Mesothelial cell of epicardium (in vitro differentiated cells): ENCODE results near the gene EVI5L. TPM values are rescaled to one million over a fixed set of nuclear protein-coding genes. Genes with fewer than 3 reads are reported as not detected.

Experiments used
- DNase-seq, 2 experiments: peaks; one replicate each; pipeline ENCODE4 v3.0.0; 2021; ENCODE audit warnings: low spot score in 2 of 2; ENCODE audit not compliant: unreplicated experiment in 2 of 2
- H3K27ac Mint-ChIP-seq: 2 replicates; pipeline ENCODE4 v1.8.0; 2021; ENCODE audit warnings: mixed read lengths
- H3K27me3 Mint-ChIP-seq: 2 replicates; pipeline ENCODE4 v1.8.0; 2021; ENCODE audit warnings: low read depth, mixed read lengths
- H3K36me3 Mint-ChIP-seq: 2 replicates; pipeline ENCODE4 v1.8.0; 2021; ENCODE audit warnings: mixed read lengths
- H3K4me1 Mint-ChIP-seq: 2 replicates; pipeline ENCODE4 v1.8.0; 2021; ENCODE audit warnings: mixed read lengths
- H3K4me3 Mint-ChIP-seq: 2 replicates; pipeline ENCODE4 v1.8.0; 2021; ENCODE audit warnings: mild to moderate bottlenecking, moderate library complexity, mixed read lengths
- H3K9me3 Mint-ChIP-seq: 2 replicates; pipeline ENCODE4 v1.8.0; 2021; ENCODE audit warnings: mixed read lengths
- CTCF ChIP-seq: fragments of 200-600 bp; sonication (generic); IDR thresholded peaks from one replicate; pipeline ENCODE4 v1.5.0; 2021; ENCODE audit warnings: antibody characterized with exemption; ENCODE audit not compliant: unreplicated experiment
- total RNA-seq: library from RNA; stranded (reverse); gene quantifications from 3 replicates; pipeline ENCODE4 v1.2.1, GENCODE V29; 2021

The EVI5L gene
- total RNA-seq, 1 donor from 2014 or later = 21.7 TPM

DNA sequence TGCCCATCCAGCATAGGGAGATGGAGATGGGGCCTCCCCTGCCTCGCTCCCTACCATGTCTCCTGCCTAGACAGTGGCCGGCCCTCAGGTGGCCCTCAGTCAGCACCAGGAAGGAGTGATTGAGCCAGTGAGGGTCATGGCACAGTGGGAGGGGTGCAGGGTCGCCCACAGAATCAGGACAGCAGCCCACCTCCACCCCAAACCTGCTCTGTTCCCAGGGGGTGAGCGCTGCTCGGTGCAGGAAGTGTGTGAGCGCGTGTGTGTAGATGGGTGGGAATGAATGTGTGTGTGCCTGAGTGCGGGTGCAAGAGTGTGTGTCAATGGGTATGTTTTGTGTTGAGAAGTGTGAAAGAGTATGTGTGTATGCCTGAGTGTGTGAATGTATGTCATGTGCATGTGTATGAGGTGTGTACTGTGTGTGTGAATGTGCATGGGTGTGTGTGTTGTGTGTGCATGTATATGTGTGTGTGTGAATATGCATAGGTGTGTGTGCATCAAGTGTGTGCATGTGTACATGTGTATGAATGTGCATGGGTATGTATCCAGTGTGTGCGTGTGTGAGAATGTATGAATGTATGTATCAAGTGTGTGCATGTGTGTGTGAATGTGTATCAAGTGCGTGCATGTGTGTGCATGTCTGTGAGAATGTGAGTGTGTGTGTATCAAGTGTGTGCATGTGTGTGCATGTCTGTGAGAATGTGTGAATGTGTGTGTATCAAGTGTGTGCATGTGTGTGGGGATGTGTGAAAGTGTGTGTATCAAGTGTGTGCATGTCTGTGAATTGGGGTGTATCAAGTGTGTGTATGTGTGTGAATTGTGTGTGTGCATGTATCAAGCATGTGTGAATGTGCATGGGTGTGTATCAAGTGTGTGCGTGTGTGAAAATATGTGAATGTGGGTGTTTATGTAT is 12.0 kb downstream of the EVI5L start:
- Mint-ChIP-seq H3K4me1 (peaks cover 2% of the 10 kb centered on the region), H3K27me3 (no peaks in the 10 kb centered on the region), H3K27ac (no peak overlapping the region), H3K9me3 (no peaks in the 10 kb centered on the region), H3K4me3 (no peak overlapping the region), H3K36me3 (no peaks in the 10 kb centered on the region)
- no peak for DNase-seq
- no peak for TF ChIP-seq CTCF

DNA sequence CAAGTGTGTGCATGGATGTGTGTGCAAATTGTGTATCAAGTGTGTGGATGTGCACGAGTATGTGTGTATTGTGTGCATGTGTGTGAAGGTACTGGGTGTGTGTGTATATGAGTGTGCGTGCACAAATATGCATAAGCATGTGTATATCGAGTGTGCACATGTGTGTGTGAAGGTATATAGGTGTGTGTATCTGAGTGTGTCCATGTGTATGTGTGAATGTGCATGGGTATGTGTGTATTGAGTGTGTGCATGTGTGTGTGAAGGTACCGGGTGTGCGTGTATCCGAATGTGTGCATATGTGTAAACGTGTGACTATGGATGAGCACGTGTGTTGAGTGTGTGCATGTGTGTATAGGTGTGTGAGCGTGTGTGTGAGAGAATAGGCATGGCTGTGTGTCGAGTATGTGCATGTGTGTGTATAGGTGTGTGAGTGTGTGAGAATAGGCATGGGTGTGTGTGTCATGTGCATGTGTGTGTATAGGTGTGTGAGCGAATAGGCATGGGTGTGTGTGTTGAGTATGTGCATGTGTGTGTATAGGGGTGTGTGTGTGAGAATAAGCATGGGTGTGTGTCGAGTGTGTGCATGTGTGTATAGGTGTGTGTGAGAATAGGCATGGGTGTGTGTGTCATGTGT is 12.8 kb downstream of the EVI5L start:
- Mint-ChIP-seq H3K4me3 (no peak overlapping the region), H3K9me3 (no peaks in the 10 kb centered on the region), H3K27ac (no peak overlapping the region), H3K27me3 (no peaks in the 10 kb centered on the region), H3K36me3 (no peaks in the 10 kb centered on the region), H3K4me1 (peaks cover 2% of the 10 kb centered on the region)
- no peak for TF ChIP-seq CTCF
- DNase-seq = no peak

DNA sequence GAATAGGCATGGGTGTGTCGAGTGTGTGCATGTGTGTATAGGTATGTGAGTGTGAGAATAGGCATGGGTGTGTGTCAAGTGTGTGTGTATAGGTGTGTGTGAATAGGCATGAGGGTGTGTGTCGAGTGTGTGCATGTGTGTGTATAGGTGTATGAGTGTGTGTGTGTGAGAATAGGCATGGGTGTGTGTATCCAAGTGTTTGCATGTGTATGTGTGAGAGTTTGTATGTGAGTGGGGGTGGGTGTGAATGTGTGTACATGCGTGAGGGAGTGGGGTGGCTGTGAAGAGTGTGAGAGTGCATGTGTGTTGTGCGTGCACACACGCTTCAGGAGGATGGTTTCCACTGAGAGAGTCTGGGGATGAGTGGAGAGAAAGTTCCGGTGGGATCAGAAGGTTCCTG is 13.5 kb downstream of the EVI5L start:
- no peak for DNase-seq
- H3K27me3 Mint-ChIP-seq = no peaks in the 10 kb centered on the region
- no peak for TF ChIP-seq CTCF
- H3K4me1 Mint-ChIP-seq = no peaks in the 10 kb centered on the region
- H3K27ac Mint-ChIP-seq = no peak overlapping the region
- H3K9me3 Mint-ChIP-seq = no peaks in the 10 kb centered on the region
- no peak overlapping the region for H3K4me3 Mint-ChIP-seq
- no peaks in the 10 kb centered on the region for H3K36me3 Mint-ChIP-seq

DNA sequence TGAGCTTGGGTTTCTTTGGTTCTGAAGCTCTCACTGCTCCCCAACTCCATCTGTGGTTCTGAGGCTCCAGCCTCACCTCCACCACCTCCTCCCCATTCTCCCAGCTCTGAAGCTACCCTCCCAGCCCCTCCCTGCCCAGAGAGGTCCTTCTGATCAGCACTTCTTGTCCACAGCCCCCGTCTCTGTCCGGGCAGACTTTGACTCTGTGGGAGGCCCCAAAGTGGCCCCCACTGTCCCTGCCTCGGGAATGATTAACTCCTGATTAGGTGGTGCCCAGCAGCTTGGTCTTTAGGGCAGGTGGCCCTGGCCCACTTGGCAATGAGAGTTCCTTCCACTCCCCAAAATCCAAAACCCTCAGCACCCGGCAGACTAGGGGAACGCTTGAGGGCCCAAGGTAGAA is 14.4 kb downstream of the EVI5L start:
- no peak for TF ChIP-seq CTCF
- H3K4me3 Mint-ChIP-seq = no peak overlapping the region
- H3K27ac Mint-ChIP-seq = no peak overlapping the region
- H3K27me3 Mint-ChIP-seq = no peaks in the 10 kb centered on the region
- DNase-seq = no peak
- H3K4me1 Mint-ChIP-seq = no peaks in the 10 kb centered on the region
- H3K9me3 Mint-ChIP-seq = no peaks in the 10 kb centered on the region
- H3K36me3 Mint-ChIP-seq = no peaks in the 10 kb centered on the region

DNA sequence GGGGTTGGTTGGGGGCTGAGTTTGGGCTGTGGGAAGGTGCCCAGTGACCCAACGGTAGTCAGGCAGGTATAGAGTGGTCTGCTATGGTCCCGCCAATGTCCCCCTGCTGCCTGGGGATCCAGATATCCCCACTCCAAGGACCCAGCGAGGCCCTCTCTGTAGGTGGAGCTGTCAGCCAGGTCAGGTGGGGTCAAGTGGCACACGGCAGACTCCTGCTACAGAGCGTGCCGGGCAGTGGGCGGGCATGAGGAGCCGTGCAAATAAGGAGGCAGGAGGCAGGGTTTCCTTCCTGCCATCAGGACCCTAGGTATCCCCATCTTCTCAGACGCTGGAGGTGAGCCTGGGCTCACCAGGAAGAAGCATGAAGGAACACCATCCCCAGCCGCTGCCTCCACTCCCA is 14.9 kb downstream of the EVI5L start:
- Mint-ChIP-seq H3K4me3 (no peak overlapping the region), H3K9me3 (no peaks in the 10 kb centered on the region), H3K4me1 (no peaks in the 10 kb centered on the region), H3K36me3 (no peaks in the 10 kb centered on the region), H3K27ac (no peak overlapping the region), H3K27me3 (no peaks in the 10 kb centered on the region)
- no peak for TF ChIP-seq CTCF
- no peak for DNase-seq
